Uterine smooth muscle cell (primary cell): ENCODE data around the gene DDAH2. TPM values are rescaled to one million over a fixed set of nuclear protein-coding genes. Genes with fewer than 3 reads are reported as not detected.

Experiments
- total RNA-seq: library from RNA; depleted of rRNA; stranded (reverse); fragments of >200 nt; gene quantifications from 2 replicates; pipeline ENCODE4 v1.2.3, GENCODE V29; 2014

The DDAH2 gene, protein sequence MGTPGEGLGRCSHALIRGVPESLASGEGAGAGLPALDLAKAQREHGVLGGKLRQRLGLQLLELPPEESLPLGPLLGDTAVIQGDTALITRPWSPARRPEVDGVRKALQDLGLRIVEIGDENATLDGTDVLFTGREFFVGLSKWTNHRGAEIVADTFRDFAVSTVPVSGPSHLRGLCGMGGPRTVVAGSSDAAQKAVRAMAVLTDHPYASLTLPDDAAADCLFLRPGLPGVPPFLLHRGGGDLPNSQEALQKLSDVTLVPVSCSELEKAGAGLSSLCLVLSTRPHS
- 39.3 and 81.0 TPM in 2 replicates for total RNA-seq

GRCh38 chr6:31728767-31729514, at the start of gene DDAH2:
Gene DDAH2 (minus strand): TSS chr6:31729299. CDS start chr6:31729161, 138 bp downstream.

DNA sequence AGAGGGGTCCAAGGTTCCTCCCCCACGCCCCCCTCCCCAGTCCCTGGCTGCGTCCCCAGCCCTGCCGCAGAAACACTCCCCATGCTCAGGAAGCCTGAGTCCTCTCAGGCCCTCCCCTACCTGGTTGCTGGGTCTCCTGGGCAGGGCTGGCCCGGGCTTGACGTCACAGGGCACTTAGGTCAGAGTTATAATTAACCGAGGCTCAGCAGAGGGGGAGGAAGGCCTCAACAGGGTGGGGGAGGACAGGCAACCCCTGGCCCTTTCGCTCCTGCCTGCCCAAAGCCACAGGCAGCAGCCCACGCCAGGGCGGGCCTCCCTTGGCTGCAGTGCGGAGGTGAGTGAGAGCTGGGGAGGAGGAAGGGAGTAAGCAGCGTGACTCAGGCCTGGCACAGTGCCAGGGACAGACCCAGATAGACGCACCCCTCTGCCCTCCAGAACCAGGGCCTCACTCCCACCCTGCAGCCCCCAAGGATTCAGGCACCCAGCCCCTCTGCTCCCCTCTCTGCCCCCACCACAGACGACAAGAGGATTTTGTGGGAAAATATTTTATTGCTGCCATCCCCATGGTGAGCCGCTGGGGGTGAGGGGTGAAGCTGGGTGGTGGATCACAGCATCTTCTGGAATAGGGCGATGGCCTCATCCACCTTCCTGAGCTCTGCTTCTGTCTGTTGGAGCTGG, 48.0 kb upstream of the DDAH2 start, which contains the start of gene VWA7:
Gene VWA7 (minus strand): TSS at position 340 of the 678 bp plus-strand sequence. CDS start 549 bp downstream, outside the sequence.

DNA sequence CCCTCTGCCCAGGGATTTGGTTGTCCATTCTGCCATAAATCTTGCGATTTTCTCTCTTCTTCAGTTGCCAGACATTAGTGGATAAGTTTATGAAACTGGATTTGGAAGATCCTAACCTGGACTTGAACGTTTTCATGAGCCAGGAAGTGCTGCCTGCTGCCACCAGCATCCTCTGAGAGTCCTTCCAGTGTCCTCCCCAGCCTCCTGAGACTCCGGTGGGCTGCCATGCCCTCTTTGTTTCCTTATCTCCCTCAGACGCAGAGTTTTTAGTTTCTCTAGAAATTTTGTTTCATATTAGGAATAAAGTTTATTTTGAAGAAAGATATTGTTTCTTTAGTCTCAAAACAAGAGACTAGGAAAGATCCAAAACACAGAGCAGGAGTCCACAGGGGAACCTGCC, 33.3 kb upstream of the DDAH2 start, which contains the start of gene SAPCD1:
Gene SAPCD1 (plus strand): TSS at position 301 of the 400 bp plus-strand sequence. CDS start 399 bp downstream, outside the sequence.

GRCh38 chr6:31739639-31740396, 10.7 kb upstream of the DDAH2 start, which contains the start of gene MSH5:
Gene MSH5 (plus strand): TSS chr6:31740005. CDS start chr6:31740467, 462 bp downstream.

DNA sequence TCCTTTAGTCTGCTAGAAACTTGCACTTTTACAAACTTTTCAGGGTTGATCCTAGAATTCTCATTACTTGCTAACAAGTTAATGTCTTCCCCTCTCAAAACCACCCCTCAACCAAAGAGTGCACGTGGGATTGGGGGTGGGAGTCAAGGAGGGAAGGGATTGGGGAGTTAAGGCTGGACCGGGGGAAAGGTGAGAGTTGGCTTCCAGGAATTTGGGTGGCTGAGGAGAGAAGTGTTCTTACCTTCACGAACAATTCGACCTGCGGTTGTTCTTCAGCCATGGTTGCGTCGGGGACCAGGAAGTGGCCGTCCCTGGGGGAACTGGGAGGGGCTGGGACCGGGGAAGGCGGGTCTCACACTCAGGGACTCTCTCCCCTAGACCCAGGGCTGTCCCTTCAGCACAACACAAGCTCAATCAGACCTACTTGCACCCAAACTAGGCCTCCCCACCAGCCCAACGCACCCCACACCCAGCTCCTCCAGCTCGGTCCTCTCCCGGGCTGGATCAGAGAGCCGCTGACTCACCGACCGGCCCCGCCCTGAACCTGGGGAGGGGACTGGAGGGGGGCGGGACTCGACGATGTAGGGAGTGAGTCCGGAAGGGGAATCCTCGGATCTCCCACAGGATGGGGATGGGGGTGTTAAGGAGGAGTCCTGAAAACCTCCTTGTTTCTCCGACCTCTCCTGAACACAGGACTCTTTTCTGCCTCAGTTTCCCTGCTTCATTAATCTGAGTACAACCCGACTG, 7.1 kb upstream of the DDAH2 start, which contains the start of gene CLIC1:
Gene CLIC1 (minus strand): TSS at position 510 of the 747 bp plus-strand sequence. CDS start 230 bp downstream, at position 280.

DNA sequence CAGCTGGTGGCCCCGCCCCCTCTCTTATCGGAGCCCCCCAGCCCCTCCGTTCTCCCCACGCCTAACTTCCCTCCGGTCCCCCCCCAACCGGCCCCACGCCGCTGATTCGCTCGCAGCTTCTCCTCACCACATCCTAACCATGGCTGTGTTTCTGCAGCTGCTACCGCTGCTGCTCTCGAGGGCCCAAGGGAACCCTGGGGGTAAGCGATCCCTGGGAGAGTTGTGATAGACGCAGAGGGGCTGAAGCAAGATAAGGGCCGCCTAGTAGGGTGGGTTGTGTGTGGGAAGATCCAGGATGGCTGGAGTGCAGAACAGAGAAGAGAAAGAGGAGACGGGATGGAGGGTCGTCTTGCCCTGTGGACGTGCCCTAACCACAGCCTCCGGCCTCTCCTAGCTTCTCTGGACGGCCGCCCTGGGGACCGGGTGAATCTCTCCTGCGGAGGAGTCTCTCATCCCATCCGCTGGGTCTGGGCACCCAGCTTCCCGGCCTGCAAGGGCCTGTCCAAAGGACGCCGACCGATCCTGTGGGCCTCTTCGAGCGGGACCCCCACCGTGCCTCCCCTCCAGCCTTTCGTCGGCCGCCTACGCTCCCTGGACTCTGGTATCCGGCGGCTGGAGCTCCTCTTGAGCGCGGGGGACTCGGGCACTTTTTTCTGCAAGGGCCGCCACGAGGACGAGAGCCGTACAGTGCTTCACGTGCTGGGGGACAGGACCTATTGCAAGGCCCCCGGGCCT, 5.7 kb downstream of the DDAH2 start, which contains the start of gene MPIG6B:
Gene MPIG6B (plus strand): TSS at position 129 of the 735 bp plus-strand sequence. CDS start 11 bp downstream, at position 140.

GRCh38 chr6:31721351-31722020, 7.6 kb downstream of the DDAH2 start, which contains the start of gene LY6G6C:
Gene LY6G6C (minus strand): TSS chr6:31721746. CDS start chr6:31721679, 67 bp downstream.

GRCh38 chr6:31715022-31715958, 13.8 kb downstream of the DDAH2 start, which contains the start of gene LY6G6D:
Gene LY6G6D (plus strand): TSS chr6:31715348. CDS start chr6:31715356, 8 bp downstream.

GRCh38 chr6:31706599-31706998, 22.5 kb downstream of the DDAH2 start, which contains the start of gene LY6G6F:
Gene LY6G6F (plus strand): TSS chr6:31706866. CDS start chr6:31706907, 41 bp downstream.

GRCh38 chr6:31702819-31703716, 26.0 kb downstream of the DDAH2 start, which contains the start of gene ABHD16A:
Gene ABHD16A (minus strand): TSS chr6:31703324. CDS start chr6:31703281, 43 bp downstream.

DNA sequence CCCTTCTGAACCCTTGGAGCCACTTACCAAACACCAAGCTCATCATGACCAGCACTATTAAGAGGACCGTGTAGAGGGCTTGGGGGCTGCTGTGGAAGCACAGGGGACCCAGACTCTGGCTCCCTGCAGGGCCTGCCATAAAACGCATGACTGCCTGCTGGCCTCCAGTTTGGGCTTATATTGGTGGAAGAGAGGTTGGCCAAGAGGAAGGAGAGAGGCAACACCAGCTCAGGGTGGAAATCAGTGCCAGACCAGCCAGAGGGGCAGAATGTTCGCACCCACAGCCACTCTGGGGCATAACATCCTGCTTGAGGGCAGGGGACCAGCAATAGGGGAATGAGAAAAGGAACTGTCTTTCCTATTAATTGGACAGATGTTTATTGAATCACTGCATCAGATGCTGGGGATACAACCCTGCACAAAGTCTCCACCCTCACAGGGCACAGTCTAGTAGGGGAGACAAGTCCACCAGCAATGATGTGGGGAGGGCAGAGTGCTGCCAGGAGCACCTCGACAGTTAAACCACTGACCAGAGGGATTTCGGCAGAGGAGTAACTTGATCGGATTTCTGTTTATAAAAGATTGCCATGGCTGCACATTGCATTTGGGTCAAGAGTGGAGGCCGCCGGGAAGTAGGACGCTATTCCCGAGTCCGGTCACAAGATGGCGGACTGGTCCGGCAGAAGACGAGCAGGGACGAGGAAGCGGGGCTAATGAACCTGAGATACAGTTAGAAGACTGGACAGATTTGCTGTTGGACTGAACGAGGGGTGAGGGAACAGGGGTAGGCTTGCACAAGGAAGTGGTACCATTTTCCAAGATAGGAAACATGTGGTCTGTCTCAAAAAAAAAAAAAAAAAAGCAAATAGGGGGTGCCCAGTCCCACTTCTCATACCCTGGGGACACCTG, 48.6 kb downstream of the DDAH2 start, which contains the start of gene LY6G5C:
Gene LY6G5C (minus strand): TSS at position 842 of the 909 bp plus-strand sequence. CDS start 694 bp downstream, at position 148.

Other genes with a start within 250 kb of the DDAH2 start
- 11.6 and 21.9 TPM in 2 replicates for gene MICB, start 231.2 kb downstream of the DDAH2 start, total RNA-seq
- gene MCCD1, start 200.3 kb downstream of the DDAH2 start, total RNA-seq = not detected in 2 replicates
- gene DDX39B, start 187.3 kb downstream of the DDAH2 start, total RNA-seq = 355 and 485 TPM in 2 replicates
- gene ATP6V1G2, start 182.7 kb downstream of the DDAH2 start, total RNA-seq = 2.0 and 3.0 TPM in 2 replicates
- gene NFKBIL1, start 181.7 kb downstream of the DDAH2 start, total RNA-seq = 26.0 and 36.1 TPM in 2 replicates
- gene LTA, start 157.0 kb downstream of the DDAH2 start, total RNA-seq = not detected in 2 replicates
- not detected in 2 replicates for gene TNF, start 153.7 kb downstream of the DDAH2 start, total RNA-seq
- 0.25 TPM in 1 of 2 replicates, not detected in the other for gene LTB, start 146.9 kb downstream of the DDAH2 start, total RNA-seq
- gene LST1, start 143.0 kb downstream of the DDAH2 start, total RNA-seq = not detected in 2 replicates
- not detected in 2 replicates for gene NCR3, start 136.3 kb downstream of the DDAH2 start, total RNA-seq
- not detected in 2 replicates for gene AIF1, start 114.1 kb downstream of the DDAH2 start, total RNA-seq
- gene PRRC2A, start 108.6 kb downstream of the DDAH2 start, total RNA-seq = 42.2 and 46.1 TPM in 2 replicates
- gene BAG6, start 76.6 kb downstream of the DDAH2 start, total RNA-seq = 122 and 128 TPM in 2 replicates
- gene APOM, start 73.4 kb downstream of the DDAH2 start, total RNA-seq = 0.89 and 1.2 TPM in 2 replicates
- 22.6 and 28.4 TPM in 2 replicates for gene C6orf47, start 68.5 kb downstream of the DDAH2 start, total RNA-seq
- 13.0 and 18.5 TPM in 2 replicates for gene GPANK1, start 64.3 kb downstream of the DDAH2 start, total RNA-seq
- 82.2 and 114 TPM in 2 replicates for gene CSNK2B, start 63.2 kb downstream of the DDAH2 start, total RNA-seq
- gene LY6G5B, start 59.3 kb downstream of the DDAH2 start, total RNA-seq = 3.0 and 3.4 TPM in 2 replicates
- gene LY6G5C, start 48.2 kb downstream of the DDAH2 start, total RNA-seq = 0.33 and 0.37 TPM in 2 replicates
- 42.8 and 50.0 TPM in 2 replicates for gene ABHD16A, start 26.0 kb downstream of the DDAH2 start, total RNA-seq
- not detected in 2 replicates for gene LY6G6F, start 22.4 kb downstream of the DDAH2 start, total RNA-seq
- not detected in 2 replicates for gene LY6G6D, start 14.0 kb downstream of the DDAH2 start, total RNA-seq
- gene LY6G6C, start 7.6 kb downstream of the DDAH2 start, total RNA-seq = not detected in 2 replicates
- gene MPIG6B, start 5.9 kb downstream of the DDAH2 start, total RNA-seq = not detected in 2 replicates
- 791 and 1,362 TPM in 2 replicates for gene CLIC1, start 7.2 kb upstream of the DDAH2 start, total RNA-seq
- 13.0 and 21.6 TPM in 2 replicates for gene MSH5, start 10.7 kb upstream of the DDAH2 start, total RNA-seq
- gene SAPCD1, start 33.4 kb upstream of the DDAH2 start, total RNA-seq = 1.00 and 1.2 TPM in 2 replicates
- 0.11 and 0.25 TPM in 2 replicates for gene VWA7, start 48.0 kb upstream of the DDAH2 start, total RNA-seq
- gene VARS1, start 66.5 kb upstream of the DDAH2 start, total RNA-seq = 68.7 and 88.5 TPM in 2 replicates
- gene LSM2, start 77.7 kb upstream of the DDAH2 start, total RNA-seq = 34.9 and 48.9 TPM in 2 replicates
- gene HSPA1L, start 86.0 kb upstream of the DDAH2 start, total RNA-seq = 0.89 and 1.7 TPM in 2 replicates
- gene HSPA1A, start 86.2 kb upstream of the DDAH2 start, total RNA-seq = 60.4 and 107 TPM in 2 replicates
- gene HSPA1B, start 98.4 kb upstream of the DDAH2 start, total RNA-seq = 94.5 and 181 TPM in 2 replicates
- gene NEU1, start 133.5 kb upstream of the DDAH2 start, total RNA-seq = 72.7 and 128 TPM in 2 replicates
- gene SLC44A4, start 149.7 kb upstream of the DDAH2 start, total RNA-seq = 0.25 TPM in 1 of 2 replicates, not detected in the other
- gene EHMT2, start 168.4 kb upstream of the DDAH2 start, total RNA-seq = 74.0 and 94.5 TPM in 2 replicates
- gene ZBTB12, start 172.8 kb upstream of the DDAH2 start, total RNA-seq = 4.9 and 8.1 TPM in 2 replicates
- 0.77 and 2.0 TPM in 2 replicates for gene C2, start 198.4 kb upstream of the DDAH2 start, total RNA-seq
- gene CFB, start 216.8 kb upstream of the DDAH2 start, total RNA-seq = 2.3 and 5.6 TPM in 2 replicates
- gene NELFE, start 229.7 kb upstream of the DDAH2 start, total RNA-seq = 121 and 171 TPM in 2 replicates
- 50.1 and 53.1 TPM in 2 replicates for gene SKIC2, start 229.9 kb upstream of the DDAH2 start, total RNA-seq
- 14.1 and 17.1 TPM in 2 replicates for gene DXO, start 242.8 kb upstream of the DDAH2 start, total RNA-seq